ENCODE data around the gene PCIF1. TPM values are rescaled to one million over a fixed set of nuclear protein-coding genes. Genes with fewer than 3 reads are reported as not detected.
A peak's percentile ranks its signal among the peaks of the same experiment; 100 is the strongest.

PCIF1 gene
- total and polyA plus RNA-seq, 9 of the 15 experiments (the other 6 are each of a cell fraction or from before 2014, with no cell fraction given): 5.8 to 29.4 (median 11.3) TPM

DNA sequence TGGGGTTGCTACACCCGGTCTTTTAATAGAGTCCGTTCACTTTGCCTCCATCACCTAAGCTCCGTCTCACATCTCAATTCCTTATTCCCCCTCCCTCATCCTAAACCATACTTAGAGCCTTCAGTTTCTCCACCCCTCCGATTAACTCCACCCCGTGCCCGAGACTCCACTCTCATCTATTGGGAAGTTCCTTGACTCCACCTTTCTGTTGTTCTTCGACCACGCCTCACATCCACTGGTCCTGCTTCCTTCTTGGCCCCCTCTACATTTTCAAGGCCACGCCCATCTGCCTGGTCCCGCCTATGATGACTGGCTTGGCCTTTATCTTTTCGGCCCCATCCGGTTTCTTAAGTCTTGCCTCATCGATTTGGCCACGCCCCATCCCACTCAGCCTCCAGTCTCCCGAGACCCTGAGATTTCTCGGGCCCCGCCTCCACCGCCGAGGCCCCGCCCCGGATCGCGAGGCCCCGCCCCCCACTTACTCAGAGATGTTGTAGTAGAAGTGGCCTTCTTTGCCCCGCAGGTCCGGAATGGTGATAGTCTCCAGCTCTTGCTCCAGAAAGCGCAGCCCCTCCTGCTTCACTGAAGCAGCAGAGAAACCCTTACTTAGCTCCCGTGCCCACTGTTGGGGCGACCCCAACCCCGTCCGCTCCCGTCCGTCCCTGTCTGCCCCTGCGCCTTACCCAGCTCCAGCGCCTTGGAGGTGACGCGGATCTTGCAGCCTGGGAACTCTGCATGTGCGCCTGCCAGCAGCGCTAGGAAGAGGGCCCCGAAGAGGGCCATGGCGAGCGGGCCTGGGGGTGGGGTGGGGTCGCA is 23.6 kb upstream of the PCIF1 start (continued):
- TF ChIP-seq MCM7 (IDR thresholded peaks at IDR 0.05) (no peak), FOSL1 (tag; conservative IDR thresholded peaks at IDR 0.05) (peak; percentile 77), SMAD4 (CRISPR knock-in tag; conservative IDR thresholded peaks at IDR 0.05) (peak; percentile 59; the same call in 1 of the 2 replicates), ZNF740 (CRISPR knock-in tag; IDR thresholded peaks at IDR 0.05) (no peak), ZNF740 (tag; IDR thresholded peaks at IDR 0.05) (no peak), ELF4 (CRISPR knock-in tag; IDR thresholded peaks at IDR 0.05) (peak; percentile 86), BCL6 (CRISPR knock-in tag; IDR thresholded peaks at IDR 0.05) (no peak), RAD51 (IDR thresholded peaks at IDR 0.05; ENCODE audit: borderline replicate concordance, low read depth) (no peak), ERF (CRISPR knock-in tag; IDR thresholded peaks at IDR 0.05) (no peak), ZBTB7A (IDR thresholded peaks at IDR 0.05; ENCODE audit: borderline replicate concordance, control insufficient read depth, low read depth, low read length) (0 out of 2 replicates have a peak, but pooled peaks have one; percentile 23), CHD7 (IDR thresholded peaks at IDR 0.05; ENCODE audit: low read depth, low read length) (no peak), ZNF24 (IDR thresholded peaks at IDR 0.05) (no peak)
- TF ChIP-seq, protein P1, sequence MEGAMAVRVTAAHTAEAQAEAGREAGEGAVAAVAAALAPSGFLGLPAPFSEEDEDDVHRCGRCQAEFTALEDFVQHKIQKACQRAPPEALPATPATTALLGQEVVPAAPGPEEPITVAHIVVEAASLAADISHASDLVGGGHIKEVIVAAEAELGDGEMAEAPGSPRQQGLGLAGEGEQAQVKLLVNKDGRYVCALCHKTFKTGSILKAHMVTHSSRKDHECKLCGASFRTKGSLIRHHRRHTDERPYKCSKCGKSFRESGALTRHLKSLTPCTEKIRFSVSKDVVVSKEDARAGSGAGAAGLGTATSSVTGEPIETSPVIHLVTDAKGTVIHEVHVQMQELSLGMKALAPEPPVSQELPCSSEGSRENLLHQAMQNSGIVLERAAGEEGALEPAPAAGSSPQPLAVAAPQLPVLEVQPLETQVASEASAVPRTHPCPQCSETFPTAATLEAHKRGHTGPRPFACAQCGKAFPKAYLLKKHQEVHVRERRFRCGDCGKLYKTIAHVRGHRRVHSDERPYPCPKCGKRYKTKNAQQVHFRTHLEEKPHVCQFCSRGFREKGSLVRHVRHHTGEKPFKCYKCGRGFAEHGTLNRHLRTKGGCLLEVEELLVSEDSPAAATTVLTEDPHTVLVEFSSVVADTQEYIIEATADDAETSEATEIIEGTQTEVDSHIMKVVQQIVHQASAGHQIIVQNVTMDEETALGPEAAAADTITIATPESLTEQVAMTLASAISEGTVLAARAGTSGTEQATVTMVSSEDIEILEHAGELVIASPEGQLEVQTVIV (CRISPR knock-in tag; IDR thresholded peaks at IDR 0.05; ENCODE audit: borderline replicate concordance): no peak

Measured in K562 (cell line).